GM12878 (cell line): ENCODE measurements around the gene CFAP20. TPM values are rescaled to one million over a fixed set of nuclear protein-coding genes. Genes with fewer than 3 reads are reported as not detected.

ENCODE experiments used
- ATF7 ChIP-seq: fragments of 450-650 bp; IDR thresholded peaks from 2 replicates; pipeline ENCODE4 v1.6.1; 2016; ENCODE audit warnings: low read depth, mild to moderate bottlenecking
- BRCA1 ChIP-seq: IDR thresholded peaks from 2 replicates; pipeline ENCODE4 v1.6.1; 2011; ENCODE audit warnings: low read depth, low read length, improper control_type of control experiment
- CBX5 ChIP-seq: sonication (generic); IDR thresholded peaks from 2 replicates; pipeline ENCODE4 v1.6.1; 2016; ENCODE audit warnings: low read depth, moderate library complexity, mild to moderate bottlenecking, inconsistent platforms
- CREB1 ChIP-seq: IDR thresholded peaks from 2 replicates; pipeline ENCODE4 v1.6.1; 2012; ENCODE audit warnings: low read depth, mild to moderate bottlenecking, inconsistent platforms
- ESRRA ChIP-seq: IDR thresholded peaks from 2 replicates; pipeline ENCODE4 v1.6.1; 2012; ENCODE audit warnings: mild to moderate bottlenecking, low read length, improper control_type of control experiment
- IRF4 ChIP-seq: IDR thresholded peaks from 2 replicates; pipeline ENCODE4 v1.6.1; 2011; ENCODE audit warnings: low read depth, low read length
- MEF2B ChIP-seq: fragments of 450-650 bp; IDR thresholded peaks from 2 replicates; pipeline ENCODE4 v1.6.1; 2018; ENCODE audit warnings: mild to moderate bottlenecking, moderate library complexity; ENCODE audit not compliant: partially characterized antibody, poor library complexity, severe bottlenecking
- MTA2 ChIP-seq: fragments of 450-650 bp; IDR thresholded peaks from 2 replicates; pipeline ENCODE4 v1.6.1; 2016; ENCODE audit warnings: low read depth, mild to moderate bottlenecking, moderate library complexity
- NFIC ChIP-seq: IDR thresholded peaks from 2 replicates; pipeline ENCODE4 v1.6.1; 2012; ENCODE audit warnings: low read depth, mild to moderate bottlenecking, inconsistent platforms, low read length, moderate library complexity
- NR2F1 ChIP-seq: fragments of 450-650 bp; conservative IDR thresholded peaks from 2 replicates; pipeline ENCODE4 v1.6.1; 2017; ENCODE audit warnings: mild to moderate bottlenecking
- NRF1 ChIP-seq: conservative IDR thresholded peaks from 2 replicates; pipeline ENCODE4 v1.6.1; 2011; ENCODE audit warnings: mild to moderate bottlenecking, low read depth, low read length, improper control_type of control experiment
- RAD21 ChIP-seq: IDR thresholded peaks from 2 replicates; pipeline ENCODE4 v1.6.1; 2011; ENCODE audit warnings: mild to moderate bottlenecking, low read depth, low read length, moderate library complexity; ENCODE audit not compliant: insufficient read depth
- RCOR1 ChIP-seq: conservative IDR thresholded peaks from 2 replicates; pipeline ENCODE4 v1.6.1; 2012; ENCODE audit warnings: low read depth, low read length, improper control_type of control experiment
- RFX5 ChIP-seq: IDR thresholded peaks from 2 replicates; pipeline ENCODE4 v1.6.1; 2011; ENCODE audit warnings: low read depth, low read length, improper control_type of control experiment
- SMAD5 ChIP-seq: IDR thresholded peaks from 2 replicates; pipeline ENCODE4 v1.6.1; 2016; ENCODE audit warnings: antibody characterized with exemption, low read depth
- STAT3 ChIP-seq: IDR thresholded peaks from 2 replicates; pipeline ENCODE4 v1.6.1; 2011; ENCODE audit warnings: low read depth, low read length, improper control_type of control experiment
- TBL1XR1 ChIP-seq: IDR thresholded peaks from 2 replicates; pipeline ENCODE4 v1.6.1; 2012; ENCODE audit warnings: low read depth, low read length, improper control_type of control experiment
- TCF3 ChIP-seq: IDR thresholded peaks from 2 replicates; pipeline ENCODE4 v1.6.1; 2012; ENCODE audit warnings: low read depth, mild to moderate bottlenecking, low read length, borderline replicate concordance; ENCODE audit not compliant: insufficient read depth
- polyA plus RNA-seq, 11 experiments: library from polyadenylated mRNA; depleted of rRNA in 4 of 11; unstranded in 6 of 11; stranded (reverse) in 5 of 11; fragments of >200 nt; fragmentation: Nextera tagmentation in 4 of 11; fragmentation: Illumina TruSeq in 1 of 11; extraction: Ambion mirVana in 4 of 11; extraction: Trizol in 1 of 11; gene quantifications; 1 replicate in 1 of 11; 2 replicates in 10 of 11; pipeline versions ENCODE4 v1.2.1 to v1.2.3, GENCODE V29; 2011 to 2016; ENCODE audit warnings: inconsistent platforms in 2 of 11, missing spikeins in 2 of 11, low read depth in 1 of 11
- total RNA-seq, 4 experiments: library from RNA; depleted of rRNA in 3 of 4; stranded (reverse); fragments of >200 nt in 3 of 4; fragmentation: Illumina TruSeq in 1 of 4; extraction: Trizol in 1 of 4; gene quantifications; 2 replicates each; pipeline versions ENCODE4 v1.2.1 to v1.2.3, GENCODE V29; 2013 to 2021
- TF ChIP-seq, protein P1 (sequence below): fragments of 450-650 bp; formaldehyde crosslinking; IDR thresholded peaks from 2 replicates; pipeline ENCODE4 v1.4.0; 2020; ENCODE audit warnings: mild to moderate bottlenecking, moderate library complexity
- TF ChIP-seq, protein P2 (sequence below): IDR thresholded peaks from 2 replicates; pipeline ENCODE4 v1.6.1; 2012; ENCODE audit warnings: mild to moderate bottlenecking, low read depth, low read length
- TF ChIP-seq, protein P3 (sequence below): fragments of 450-650 bp; IDR thresholded peaks from 2 replicates; pipeline ENCODE4 v1.6.1; 2017; ENCODE audit warnings: mild to moderate bottlenecking, low read depth, inconsistent platforms; ENCODE audit not compliant: poor library complexity, severe bottlenecking

The CFAP20 gene
- total and polyA plus RNA-seq, 10 of the 15 experiments (the other 5 are each of a cell fraction or from before 2014, with no cell fraction given): 10.9 to 61.7 (median 46.2) TPM

DNA sequence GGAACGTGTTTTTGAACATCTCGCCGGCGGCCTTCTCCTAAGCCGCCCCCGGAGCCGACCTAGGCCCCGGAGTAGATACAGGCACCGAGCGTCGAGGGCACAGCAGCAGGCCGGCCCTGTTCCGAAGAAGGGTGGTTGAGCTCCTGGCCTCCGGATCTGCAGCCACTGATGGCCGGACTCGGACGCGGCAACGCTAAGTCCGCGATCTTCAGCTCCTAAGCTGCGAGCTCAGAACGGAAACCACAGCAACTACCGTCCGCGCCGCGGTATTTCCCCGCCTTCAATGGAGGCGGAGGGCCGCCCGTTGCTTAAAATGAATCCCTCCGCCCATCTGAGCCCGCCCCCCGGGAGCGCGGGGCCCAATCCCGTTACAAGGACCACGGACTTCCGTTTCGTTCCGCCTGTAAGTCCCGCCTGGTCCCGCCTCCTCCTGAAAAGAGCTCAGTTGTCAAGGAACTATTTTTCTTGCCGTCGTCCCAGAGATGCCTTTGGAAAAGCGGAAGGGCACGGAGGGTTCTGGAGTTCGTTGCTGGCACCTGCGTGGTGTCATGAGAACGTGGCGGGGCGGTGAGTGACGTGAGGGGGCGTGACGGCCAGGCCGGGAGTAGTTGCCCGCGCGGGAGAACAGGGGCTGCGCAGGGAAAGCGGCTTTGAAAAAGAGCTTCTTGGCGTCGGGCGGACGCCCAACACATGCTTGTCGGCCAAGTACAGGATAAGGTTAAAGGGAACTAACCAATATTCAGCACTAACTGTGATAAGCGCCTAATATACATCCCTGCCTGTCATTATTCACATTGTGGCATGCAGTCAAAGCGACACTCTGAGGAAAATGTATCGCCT lies at the start of gene CFAP20 (continued):
- TF ChIP-seq, protein P1, sequence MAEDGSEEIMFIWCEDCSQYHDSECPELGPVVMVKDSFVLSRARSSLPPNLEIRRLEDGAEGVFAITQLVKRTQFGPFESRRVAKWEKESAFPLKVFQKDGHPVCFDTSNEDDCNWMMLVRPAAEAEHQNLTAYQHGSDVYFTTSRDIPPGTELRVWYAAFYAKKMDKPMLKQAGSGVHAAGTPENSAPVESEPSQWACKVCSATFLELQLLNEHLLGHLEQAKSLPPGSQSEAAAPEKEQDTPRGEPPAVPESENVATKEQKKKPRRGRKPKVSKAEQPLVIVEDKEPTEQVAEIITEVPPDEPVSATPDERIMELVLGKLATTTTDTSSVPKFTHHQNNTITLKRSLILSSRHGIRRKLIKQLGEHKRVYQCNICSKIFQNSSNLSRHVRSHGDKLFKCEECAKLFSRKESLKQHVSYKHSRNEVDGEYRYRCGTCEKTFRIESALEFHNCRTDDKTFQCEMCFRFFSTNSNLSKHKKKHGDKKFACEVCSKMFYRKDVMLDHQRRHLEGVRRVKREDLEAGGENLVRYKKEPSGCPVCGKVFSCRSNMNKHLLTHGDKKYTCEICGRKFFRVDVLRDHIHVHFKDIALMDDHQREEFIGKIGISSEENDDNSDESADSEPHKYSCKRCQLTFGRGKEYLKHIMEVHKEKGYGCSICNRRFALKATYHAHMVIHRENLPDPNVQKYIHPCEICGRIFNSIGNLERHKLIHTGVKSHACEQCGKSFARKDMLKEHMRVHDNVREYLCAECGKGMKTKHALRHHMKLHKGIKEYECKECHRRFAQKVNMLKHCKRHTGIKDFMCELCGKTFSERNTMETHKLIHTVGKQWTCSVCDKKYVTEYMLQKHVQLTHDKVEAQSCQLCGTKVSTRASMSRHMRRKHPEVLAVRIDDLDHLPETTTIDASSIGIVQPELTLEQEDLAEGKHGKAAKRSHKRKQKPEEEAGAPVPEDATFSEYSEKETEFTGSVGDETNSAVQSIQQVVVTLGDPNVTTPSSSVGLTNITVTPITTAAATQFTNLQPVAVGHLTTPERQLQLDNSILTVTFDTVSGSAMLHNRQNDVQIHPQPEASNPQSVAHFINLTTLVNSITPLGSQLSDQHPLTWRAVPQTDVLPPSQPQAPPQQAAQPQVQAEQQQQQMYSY (CRISPR knock-in tag): no peak
- TF ChIP-seq BRCA1 (no peak; the same call in 1 of the 2 replicates), TCF3 (0 out of 2 replicates have a peak, but pooled peaks have one; percentile 30), TBL1XR1 (no peak), NFIC (peak; percentile 54; the same call in 1 of the 2 replicates), ESRRA (no peak), IRF4 (peak; percentile 14), MTA2 (no peak; the same call in 1 of the 2 replicates), RAD21 (no peak), STAT3 (no peak), ATF7 (peak; percentile 90), CBX5 (no peak; the same call in 1 of the 2 replicates), RFX5 (0 out of 2 replicates have a peak, but pooled peaks have one; percentile 21), RCOR1 (no peak), SMAD5 (no peak), NRF1 (no peak), NR2F1 (peak; percentile 53; the same call in 1 of the 2 replicates), CREB1 (peak; percentile 95), MEF2B (peak; percentile 72)
- TF ChIP-seq, protein P2, sequence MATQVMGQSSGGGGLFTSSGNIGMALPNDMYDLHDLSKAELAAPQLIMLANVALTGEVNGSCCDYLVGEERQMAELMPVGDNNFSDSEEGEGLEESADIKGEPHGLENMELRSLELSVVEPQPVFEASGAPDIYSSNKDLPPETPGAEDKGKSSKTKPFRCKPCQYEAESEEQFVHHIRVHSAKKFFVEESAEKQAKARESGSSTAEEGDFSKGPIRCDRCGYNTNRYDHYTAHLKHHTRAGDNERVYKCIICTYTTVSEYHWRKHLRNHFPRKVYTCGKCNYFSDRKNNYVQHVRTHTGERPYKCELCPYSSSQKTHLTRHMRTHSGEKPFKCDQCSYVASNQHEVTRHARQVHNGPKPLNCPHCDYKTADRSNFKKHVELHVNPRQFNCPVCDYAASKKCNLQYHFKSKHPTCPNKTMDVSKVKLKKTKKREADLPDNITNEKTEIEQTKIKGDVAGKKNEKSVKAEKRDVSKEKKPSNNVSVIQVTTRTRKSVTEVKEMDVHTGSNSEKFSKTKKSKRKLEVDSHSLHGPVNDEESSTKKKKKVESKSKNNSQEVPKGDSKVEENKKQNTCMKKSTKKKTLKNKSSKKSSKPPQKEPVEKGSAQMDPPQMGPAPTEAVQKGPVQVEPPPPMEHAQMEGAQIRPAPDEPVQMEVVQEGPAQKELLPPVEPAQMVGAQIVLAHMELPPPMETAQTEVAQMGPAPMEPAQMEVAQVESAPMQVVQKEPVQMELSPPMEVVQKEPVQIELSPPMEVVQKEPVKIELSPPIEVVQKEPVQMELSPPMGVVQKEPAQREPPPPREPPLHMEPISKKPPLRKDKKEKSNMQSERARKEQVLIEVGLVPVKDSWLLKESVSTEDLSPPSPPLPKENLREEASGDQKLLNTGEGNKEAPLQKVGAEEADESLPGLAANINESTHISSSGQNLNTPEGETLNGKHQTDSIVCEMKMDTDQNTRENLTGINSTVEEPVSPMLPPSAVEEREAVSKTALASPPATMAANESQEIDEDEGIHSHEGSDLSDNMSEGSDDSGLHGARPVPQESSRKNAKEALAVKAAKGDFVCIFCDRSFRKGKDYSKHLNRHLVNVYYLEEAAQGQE: no peak
- TF ChIP-seq, protein P3, sequence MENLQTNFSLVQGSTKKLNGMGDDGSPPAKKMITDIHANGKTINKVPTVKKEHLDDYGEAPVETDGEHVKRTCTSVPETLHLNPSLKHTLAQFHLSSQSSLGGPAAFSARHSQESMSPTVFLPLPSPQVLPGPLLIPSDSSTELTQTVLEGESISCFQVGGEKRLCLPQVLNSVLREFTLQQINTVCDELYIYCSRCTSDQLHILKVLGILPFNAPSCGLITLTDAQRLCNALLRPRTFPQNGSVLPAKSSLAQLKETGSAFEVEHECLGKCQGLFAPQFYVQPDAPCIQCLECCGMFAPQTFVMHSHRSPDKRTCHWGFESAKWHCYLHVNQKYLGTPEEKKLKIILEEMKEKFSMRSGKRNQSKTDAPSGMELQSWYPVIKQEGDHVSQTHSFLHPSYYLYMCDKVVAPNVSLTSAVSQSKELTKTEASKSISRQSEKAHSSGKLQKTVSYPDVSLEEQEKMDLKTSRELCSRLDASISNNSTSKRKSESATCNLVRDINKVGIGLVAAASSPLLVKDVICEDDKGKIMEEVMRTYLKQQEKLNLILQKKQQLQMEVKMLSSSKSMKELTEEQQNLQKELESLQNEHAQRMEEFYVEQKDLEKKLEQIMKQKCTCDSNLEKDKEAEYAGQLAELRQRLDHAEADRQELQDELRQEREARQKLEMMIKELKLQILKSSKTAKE: peak; percentile 70
